Peyer's patch (tissue), 4 donors: ENCODE data around the gene MPPED1. TPM values are rescaled to one million over a fixed set of nuclear protein-coding genes. Genes with fewer than 3 reads are reported as not detected.

Experiments used
- DNase-seq, 3 donors: peaks; one replicate each; pipeline ENCODE4 v3.0.0-alpha.2; 2017 to 2019
- H3K27ac ChIP-seq, 4 donors: fragments of 200-600 bp; sonication (generic); one replicate each; pipeline ENCODE4 v1.5.1; 2016 to 2019
- H3K27me3 ChIP-seq, 2 donors: fragments of 200-600 bp; sonication (generic); one replicate each; pipeline ENCODE4 v1.5.1; 2019
- H3K36me3 ChIP-seq, 3 donors: fragments of 200-600 bp; sonication (generic); one replicate each; pipeline ENCODE4 v1.5.1; 2016 to 2019
- H3K4me1 ChIP-seq, 4 donors: fragments of 200-600 bp; sonication (generic); one replicate each; pipeline ENCODE4 v1.5.1; 2016 to 2019
- H3K4me3 ChIP-seq, 4 donors: fragments of 200-600 bp; sonication (generic); 1 replicate in 3 of 4; 2 replicates in 1 of 4; pipeline ENCODE4 v1.5.1; 2016 to 2019; ENCODE audit warnings: mild to moderate bottlenecking in 1 of 4
- H3K9me3 ChIP-seq, 4 donors: fragments of 200-600 bp; sonication (generic); one replicate each; pipeline ENCODE4 v1.5.1; 2016 to 2019; ENCODE audit warnings: mild to moderate bottlenecking in 1 of 4
- CTCF ChIP-seq, 6 experiments: fragments of 450-650 bp in 4 of 6; fragments of 200-600 bp in 2 of 6; sonication (generic) in 1 of 6; IDR thresholded peaks; one replicate each; pipeline ENCODE4 v1.5.1; 2017 to 2019; ENCODE audit warnings: antibody characterized with exemption in 6 of 6, mild to moderate bottlenecking in 3 of 6, moderate library complexity in 1 of 6
- POLR2A ChIP-seq, 2 donors: fragments of 450-650 bp; IDR thresholded peaks; one replicate each; pipeline ENCODE4 v1.5.1; 2017; ENCODE audit warnings: antibody characterized with exemption in 2 of 2, mild to moderate bottlenecking in 2 of 2, moderate library complexity in 2 of 2
- total RNA-seq, 4 donors: library from RNA; depleted of rRNA; stranded (reverse); fragments of >200 nt; gene quantifications; one replicate each; pipeline ENCODE4 v1.1.0, GENCODE V29; 2016

MPPED1 gene
- total RNA-seq, 4 donors from 2014 or later, result not detected

DNA sequence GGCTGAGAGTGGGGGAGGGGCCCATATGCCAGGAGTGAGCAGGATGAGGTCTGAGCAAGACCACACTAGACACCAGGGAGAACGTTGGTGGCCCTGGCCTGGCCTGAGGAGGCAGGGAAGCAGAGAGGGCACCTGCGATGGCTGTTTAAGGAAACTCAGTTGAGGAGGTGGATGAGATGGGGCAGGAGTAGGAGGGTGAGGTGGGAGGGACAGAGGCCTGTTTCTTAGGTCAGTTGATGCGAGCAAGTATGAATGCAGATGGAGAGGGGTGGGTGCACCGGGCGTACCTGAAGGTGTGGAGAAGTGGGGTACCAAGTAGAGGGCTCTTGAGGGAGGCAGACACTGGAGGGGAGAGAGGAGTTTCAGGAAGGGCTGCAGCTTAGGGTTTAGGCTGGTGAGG lies 10.6 kb upstream of the MPPED1 start:
- Histone ChIP-seq H3K36me3 (no peaks in the 10 kb centered on the region), H3K4me1 (no peaks in the 10 kb centered on the region), H3K27ac (no peak overlapping the region), H3K4me3 (no peak overlapping the region), H3K27me3 (no peaks in the 10 kb centered on the region), H3K9me3 (no peaks in the 10 kb centered on the region)
- no peak for TF ChIP-seq POLR2A (IDR thresholded peaks at IDR 0.05)
- TF ChIP-seq CTCF (IDR thresholded peaks at IDR 0.05), result no peak
- no peak for DNase-seq

- Histone ChIP-seq H3K27ac (no peak overlapping the region), H3K9me3 (no peaks in the 10 kb centered on the region), H3K4me3 (no peak overlapping the region), H3K36me3 (no peaks in the 10 kb centered on the region), H3K27me3 (no peaks in the 10 kb centered on the region), H3K4me1 (no peaks in the 10 kb centered on the region)
- TF ChIP-seq POLR2A (IDR thresholded peaks at IDR 0.05) (no peak), CTCF (IDR thresholded peaks at IDR 0.05) (no peak)
- no peak for DNase-seq
Measured at GRCh38 chr22:43401661-43402060, 10.2 kb upstream of the MPPED1 start.

DNA sequence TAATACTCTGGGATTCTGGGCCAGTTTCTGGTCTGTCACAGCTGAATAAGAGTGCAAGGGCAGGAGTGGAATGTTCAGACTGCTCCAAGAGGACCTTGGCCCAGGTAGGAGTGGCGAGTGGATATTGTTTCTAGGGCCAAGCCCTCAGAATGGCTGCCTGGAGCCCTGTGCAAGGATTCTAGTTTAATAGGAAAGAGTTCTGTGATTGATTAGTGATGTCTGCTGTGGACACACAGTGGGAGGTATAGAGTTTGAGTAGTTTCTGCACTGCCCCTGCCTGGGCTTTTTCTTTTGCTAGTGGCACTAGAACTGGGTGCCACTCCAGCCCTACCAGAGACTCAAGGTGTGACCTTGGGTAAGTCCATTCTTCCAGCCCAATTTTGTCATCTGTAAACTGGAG lies 9.7 kb upstream of the MPPED1 start:
- no peaks in the 10 kb centered on the region for H3K4me1 ChIP-seq
- no peak for TF ChIP-seq POLR2A (IDR thresholded peaks at IDR 0.05)
- no peak for TF ChIP-seq CTCF (IDR thresholded peaks at IDR 0.05)
- H3K4me3 ChIP-seq, result no peak overlapping the region
- H3K27me3 ChIP-seq, result no peaks in the 10 kb centered on the region
- no peak for DNase-seq
- H3K27ac ChIP-seq, result no peak overlapping the region
- no peaks in the 10 kb centered on the region for H3K36me3 ChIP-seq
- no peaks in the 10 kb centered on the region for H3K9me3 ChIP-seq

DNA sequence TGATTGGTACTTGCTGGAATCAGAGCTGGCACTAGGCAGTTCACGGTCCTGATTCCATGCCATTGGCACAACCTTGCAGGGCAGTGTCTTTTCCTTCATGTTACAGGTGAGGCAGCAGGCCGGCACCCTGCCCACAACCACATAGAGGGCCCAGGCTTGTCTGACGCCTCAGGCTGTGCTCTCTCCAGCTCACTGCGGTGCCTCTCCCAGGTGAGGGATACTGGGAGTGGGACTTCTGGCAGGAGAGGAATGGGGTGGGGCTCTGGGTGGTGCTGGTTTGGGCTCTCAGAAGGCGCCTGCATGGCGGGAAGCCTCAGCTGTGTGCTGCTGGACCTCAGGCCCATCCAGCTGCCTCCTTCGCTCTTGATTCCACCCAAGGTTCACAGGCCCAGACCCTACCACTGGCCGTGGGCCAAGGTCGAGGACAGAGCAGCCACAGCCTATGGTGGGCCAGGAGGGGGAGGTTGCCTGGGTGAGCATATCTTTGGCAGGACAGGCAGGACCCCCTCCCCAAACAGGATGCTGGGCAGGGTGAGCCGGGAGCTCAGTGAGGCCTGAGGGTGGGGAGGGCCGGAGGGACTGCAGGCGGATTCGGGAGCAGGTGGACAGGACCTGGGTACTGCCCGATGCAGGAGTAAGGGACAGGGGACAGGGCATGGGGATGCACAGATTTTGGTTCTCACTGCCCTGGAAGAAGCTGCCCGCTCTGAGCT lies 7.0 kb upstream of the MPPED1 start:
- DNase-seq, result no peak

GRCh38 chr22:43406186-43406790 lies 5.5 kb upstream of the MPPED1 start:
- no peaks in the 10 kb centered on the region for H3K36me3 ChIP-seq
- no peak overlapping the region for H3K27ac ChIP-seq
- TF ChIP-seq CTCF (IDR thresholded peaks at IDR 0.05), result no peak
- no peak for TF ChIP-seq POLR2A (IDR thresholded peaks at IDR 0.05)
- H3K9me3 ChIP-seq, result no peaks in the 10 kb centered on the region
- H3K27me3 ChIP-seq, result no peaks in the 10 kb centered on the region
- DNase-seq, result no peak
- H3K4me3 ChIP-seq, result no peak overlapping the region
- H3K4me1 ChIP-seq, result no peaks in the 10 kb centered on the region

More for the DNA sequence above, 7.0 kb upstream of the MPPED1 start:
- Histone ChIP-seq H3K27me3 (no peaks in the 10 kb centered on the region), H3K4me3 (no peak overlapping the region), H3K4me1 (no peaks in the 10 kb centered on the region), H3K36me3 (no peaks in the 10 kb centered on the region), H3K27ac (no peak overlapping the region), H3K9me3 (no peaks in the 10 kb centered on the region)
- TF ChIP-seq CTCF (IDR thresholded peaks at IDR 0.05), result no peak
- TF ChIP-seq POLR2A (IDR thresholded peaks at IDR 0.05), result no peak
